ENCODE results near the gene N4BP3. TPM values are rescaled to one million over a fixed set of nuclear protein-coding genes. Genes with fewer than 3 reads are reported as not detected.

The N4BP3 gene, protein sequence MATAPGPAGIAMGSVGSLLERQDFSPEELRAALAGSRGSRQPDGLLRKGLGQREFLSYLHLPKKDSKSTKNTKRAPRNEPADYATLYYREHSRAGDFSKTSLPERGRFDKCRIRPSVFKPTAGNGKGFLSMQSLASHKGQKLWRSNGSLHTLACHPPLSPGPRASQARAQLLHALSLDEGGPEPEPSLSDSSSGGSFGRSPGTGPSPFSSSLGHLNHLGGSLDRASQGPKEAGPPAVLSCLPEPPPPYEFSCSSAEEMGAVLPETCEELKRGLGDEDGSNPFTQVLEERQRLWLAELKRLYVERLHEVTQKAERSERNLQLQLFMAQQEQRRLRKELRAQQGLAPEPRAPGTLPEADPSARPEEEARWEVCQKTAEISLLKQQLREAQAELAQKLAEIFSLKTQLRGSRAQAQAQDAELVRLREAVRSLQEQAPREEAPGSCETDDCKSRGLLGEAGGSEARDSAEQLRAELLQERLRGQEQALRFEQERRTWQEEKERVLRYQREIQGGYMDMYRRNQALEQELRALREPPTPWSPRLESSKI
- total RNA-seq (2014; rRNA removed; shearing (Covaris generic)) (52.7 and 58.2 TPM in 2 replicates), polyA plus RNA-seq (2016; fragmentation: Nextera tagmentation; extraction: Ambion mirVana) (9.8 and 10.9 TPM in 2 replicates)
- long read RNA-seq, full-length matches to known transcripts = 33 of 49 reads
- long read RNA-seq, partial matches to known transcripts = 3 of 49 reads
- long read RNA-seq, other reads (novel, unspliced or antisense) = 13 of 49 reads

DNA sequence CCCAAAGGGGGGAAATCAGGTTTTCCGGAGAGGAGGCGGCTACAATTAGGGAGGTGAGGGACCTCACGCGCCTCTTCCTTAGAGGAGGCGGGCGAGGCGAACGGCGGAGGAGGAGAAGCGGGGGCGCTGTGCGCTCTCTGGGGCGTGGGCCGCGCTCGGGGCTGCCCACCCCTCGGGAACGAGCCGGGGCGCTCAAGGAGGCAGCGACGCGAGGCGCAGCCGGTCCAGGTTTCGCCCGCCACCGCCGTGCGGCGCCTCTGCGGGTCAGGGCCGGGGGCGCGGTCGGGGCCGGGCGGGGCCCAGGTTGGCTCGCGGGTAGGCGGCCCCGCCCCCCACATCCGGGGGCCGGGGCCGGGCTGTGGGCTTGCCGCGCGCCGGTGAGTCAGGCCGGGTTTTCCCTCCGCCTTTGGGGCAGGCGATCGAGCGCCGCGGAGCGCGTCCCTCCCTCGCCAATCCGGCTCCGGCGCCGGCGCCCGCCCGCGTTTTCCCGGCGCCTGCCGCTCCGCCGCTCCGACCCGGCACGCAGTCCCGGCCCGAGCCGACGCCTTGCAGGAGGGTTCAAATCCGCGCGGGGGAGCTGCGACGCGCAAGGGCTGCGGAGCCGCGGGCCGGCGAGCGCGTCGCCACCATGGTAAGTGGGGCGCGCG lies at the start of gene N4BP3:
TSS of gene N4BP3 (plus strand) at position 392 of the 647 bp plus-strand sequence. CDS start 6,052 bp downstream, outside the sequence.
- H3K27ac ChIP-seq (ENCODE audit: low read depth) = peak within 1 kb of the TSS; percentile 99
- peaks cover 12% of the 10 kb centered on the region for H3K9me3 Mint-ChIP-seq
- H3K36me3 Mint-ChIP-seq (ENCODE audit: low read depth) = peaks cover 15% of the 10 kb centered on the region
- TF ChIP-seq, protein P1, sequence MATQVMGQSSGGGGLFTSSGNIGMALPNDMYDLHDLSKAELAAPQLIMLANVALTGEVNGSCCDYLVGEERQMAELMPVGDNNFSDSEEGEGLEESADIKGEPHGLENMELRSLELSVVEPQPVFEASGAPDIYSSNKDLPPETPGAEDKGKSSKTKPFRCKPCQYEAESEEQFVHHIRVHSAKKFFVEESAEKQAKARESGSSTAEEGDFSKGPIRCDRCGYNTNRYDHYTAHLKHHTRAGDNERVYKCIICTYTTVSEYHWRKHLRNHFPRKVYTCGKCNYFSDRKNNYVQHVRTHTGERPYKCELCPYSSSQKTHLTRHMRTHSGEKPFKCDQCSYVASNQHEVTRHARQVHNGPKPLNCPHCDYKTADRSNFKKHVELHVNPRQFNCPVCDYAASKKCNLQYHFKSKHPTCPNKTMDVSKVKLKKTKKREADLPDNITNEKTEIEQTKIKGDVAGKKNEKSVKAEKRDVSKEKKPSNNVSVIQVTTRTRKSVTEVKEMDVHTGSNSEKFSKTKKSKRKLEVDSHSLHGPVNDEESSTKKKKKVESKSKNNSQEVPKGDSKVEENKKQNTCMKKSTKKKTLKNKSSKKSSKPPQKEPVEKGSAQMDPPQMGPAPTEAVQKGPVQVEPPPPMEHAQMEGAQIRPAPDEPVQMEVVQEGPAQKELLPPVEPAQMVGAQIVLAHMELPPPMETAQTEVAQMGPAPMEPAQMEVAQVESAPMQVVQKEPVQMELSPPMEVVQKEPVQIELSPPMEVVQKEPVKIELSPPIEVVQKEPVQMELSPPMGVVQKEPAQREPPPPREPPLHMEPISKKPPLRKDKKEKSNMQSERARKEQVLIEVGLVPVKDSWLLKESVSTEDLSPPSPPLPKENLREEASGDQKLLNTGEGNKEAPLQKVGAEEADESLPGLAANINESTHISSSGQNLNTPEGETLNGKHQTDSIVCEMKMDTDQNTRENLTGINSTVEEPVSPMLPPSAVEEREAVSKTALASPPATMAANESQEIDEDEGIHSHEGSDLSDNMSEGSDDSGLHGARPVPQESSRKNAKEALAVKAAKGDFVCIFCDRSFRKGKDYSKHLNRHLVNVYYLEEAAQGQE (IDR thresholded peaks at IDR 0.05; ENCODE audit: unreplicated experiment) = no peak
- TF ChIP-seq CTCF (conservative IDR thresholded peaks at IDR 0.05; ENCODE audit: low read depth in 2 of 2) (peak; percentile 17 to 36; a peak in 2 of 4 replicates), POLR2AphosphoS5 (IDR thresholded peaks at IDR 0.05; ENCODE audit: low read depth) (peak; percentile 49), EZH2phosphoT487 (IDR thresholded peaks at IDR 0.05; ENCODE audit: unreplicated experiment) (no peak), CREB1 (CRISPR knock-in tag; IDR thresholded peaks at IDR 0.05; ENCODE audit: low read depth) (peak; percentile 66), NANOG (IDR thresholded peaks at IDR 0.05; ENCODE audit: borderline replicate concordance) (no peak), ETS1 (IDR thresholded peaks at IDR 0.05) (no peak)
- H3K9me2 ChIP-seq (ENCODE audit: insufficient read depth) = no peaks in the 10 kb centered on the region
- H3K4me1 ChIP-seq (ENCODE audit: insufficient read depth) = peaks cover 31% of the 10 kb centered on the region
- no peaks in the 10 kb centered on the region; the same call in 1 of the 2 replicates for H4K20me1 ChIP-seq (replicated peaks; ENCODE audit: insufficient read depth)
- H3K4me3 Mint-ChIP-seq = peak within 1 kb of the TSS; percentile 96
- H3K27me3 Mint-ChIP-seq (ENCODE audit: insufficient read depth, low read depth, poor library complexity) = peaks cover 23% of the 10 kb centered on the region
- ATAC-seq (peak; percentile 57), DNase-seq (ENCODE audit: low spot score) (peak; percentile 91)
- no peaks in the 10 kb centered on the region for H3K36me3 ChIP-seq (ENCODE audit: insufficient read depth)
- peaks cover 38% of the 10 kb centered on the region for H3K4me1 Mint-ChIP-seq
- peak within 1 kb of the TSS; percentile 92 for H3K4me3 ChIP-seq
- H3F3A ChIP-seq (replicated peaks; ENCODE audit: low read depth) = peaks cover 19% of the 10 kb centered on the region
- H3K4me2 ChIP-seq = peak within 1 kb of the TSS; percentile 97
- H3K79me2 ChIP-seq (replicated peaks; ENCODE audit: insufficient read depth) = peaks cover 54% of the 10 kb centered on the region
- peak within 1 kb of the TSS; percentile 97 for H3K27ac Mint-ChIP-seq
- no peaks in the 10 kb centered on the region for H3K27me3 ChIP-seq (ENCODE audit: insufficient read depth)
- H2AFZ ChIP-seq = 0 out of 2 replicates have a peak within 1 kb of the TSS, but pooled peaks have one; percentile 5
